Peyer's patch (tissue), 4 donors: ENCODE results near the gene RIC3. TPM values are rescaled to one million over a fixed set of nuclear protein-coding genes. Genes with fewer than 3 reads are reported as not detected.
A peak's percentile ranks its signal among the peaks of the same experiment; 100 is the strongest.

Source experiments
- DNase-seq, 3 donors: peaks; one replicate each; pipeline ENCODE4 v3.0.0-alpha.2; 2017 to 2019
- H3K27ac ChIP-seq, 4 donors: fragments of 200-600 bp; sonication (generic); one replicate each; pipeline ENCODE4 v1.5.1; 2016 to 2019
- H3K27me3 ChIP-seq, 2 donors: fragments of 200-600 bp; sonication (generic); one replicate each; pipeline ENCODE4 v1.5.1; 2019
- H3K36me3 ChIP-seq, 3 donors: fragments of 200-600 bp; sonication (generic); one replicate each; pipeline ENCODE4 v1.5.1; 2016 to 2019
- H3K4me1 ChIP-seq, 4 donors: fragments of 200-600 bp; sonication (generic); one replicate each; pipeline ENCODE4 v1.5.1; 2016 to 2019
- H3K4me3 ChIP-seq, 4 donors: fragments of 200-600 bp; sonication (generic); 1 replicate in 3 of 4; 2 replicates in 1 of 4; pipeline ENCODE4 v1.5.1; 2016 to 2019; ENCODE audit warnings: mild to moderate bottlenecking in 1 of 4
- H3K9me3 ChIP-seq, 4 donors: fragments of 200-600 bp; sonication (generic); one replicate each; pipeline ENCODE4 v1.5.1; 2016 to 2019; ENCODE audit warnings: mild to moderate bottlenecking in 1 of 4
- CTCF ChIP-seq, 6 experiments: fragments of 450-650 bp in 4 of 6; fragments of 200-600 bp in 2 of 6; sonication (generic) in 1 of 6; IDR thresholded peaks; one replicate each; pipeline ENCODE4 v1.5.1; 2017 to 2019; ENCODE audit warnings: antibody characterized with exemption in 6 of 6, mild to moderate bottlenecking in 3 of 6, moderate library complexity in 1 of 6
- POLR2A ChIP-seq, 2 donors: fragments of 450-650 bp; IDR thresholded peaks; one replicate each; pipeline ENCODE4 v1.5.1; 2017; ENCODE audit warnings: antibody characterized with exemption in 2 of 2, mild to moderate bottlenecking in 2 of 2, moderate library complexity in 2 of 2
- total RNA-seq, 4 donors: library from RNA; depleted of rRNA; stranded (reverse); fragments of >200 nt; gene quantifications; one replicate each; pipeline ENCODE4 v1.1.0, GENCODE V29; 2016

The RIC3 gene
- total RNA-seq, 4 donors from 2014 or later: 2.8 to 26.4 (median 4.9) TPM

DNA sequence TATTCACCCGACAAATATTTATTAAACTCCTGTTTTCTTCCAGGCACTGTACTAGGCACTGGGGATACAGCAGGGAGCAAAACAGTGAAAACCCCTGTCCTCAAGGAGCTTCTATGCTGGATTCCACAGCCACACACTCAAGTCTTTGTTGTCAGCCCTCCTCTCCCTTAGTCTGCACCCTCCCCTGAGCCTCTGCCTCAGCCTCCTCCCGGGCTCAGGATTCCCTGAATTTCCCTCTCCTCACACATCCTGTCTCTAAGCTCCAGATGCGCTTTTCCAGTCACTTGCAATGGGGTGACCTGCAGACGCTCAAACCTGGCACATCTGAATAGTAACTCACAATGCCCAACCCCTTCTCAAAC lies 101.3 kb downstream of the RIC3 start:
- H3K4me3 ChIP-seq: no peak overlapping the region

GRCh38 chr11:8066911-8067455 lies 101.8 kb downstream of the RIC3 start:
- Histone ChIP-seq H3K27ac (no peak overlapping the region), H3K27me3 (no peaks in the 10 kb centered on the region), H3K4me1 (peaks cover 0 to 11% (median 3%) of the 10 kb centered on the region in 4 donors), H3K36me3 (no peaks in the 10 kb centered on the region), H3K4me3 (no peak overlapping the region), H3K9me3 (no peaks in the 10 kb centered on the region)
- DNase-seq: no peak
- no peak for TF ChIP-seq CTCF (IDR thresholded peaks at IDR 0.05)
- no peak for TF ChIP-seq POLR2A (IDR thresholded peaks at IDR 0.05)

More for the DNA sequence above, 101.3 kb downstream of the RIC3 start:
- TF ChIP-seq POLR2A (IDR thresholded peaks at IDR 0.05): no peak
- Histone ChIP-seq H3K4me1 (peaks cover 0 to 11% (median 3%) of the 10 kb centered on the region in 4 donors), H3K27ac (no peak overlapping the region), H3K9me3 (no peaks in the 10 kb centered on the region), H3K36me3 (no peaks in the 10 kb centered on the region), H3K27me3 (no peaks in the 10 kb centered on the region)
- no peak for DNase-seq

- Histone ChIP-seq H3K4me1 (peaks cover 0 to 11% (median 3%) of the 10 kb centered on the region in 4 donors), H3K4me3 (no peak overlapping the region), H3K27me3 (no peaks in the 10 kb centered on the region), H3K27ac (no peak overlapping the region), H3K36me3 (no peaks in the 10 kb centered on the region), H3K9me3 (no peaks in the 10 kb centered on the region)
- DNase-seq: no peak
- TF ChIP-seq POLR2A (IDR thresholded peaks at IDR 0.05): no peak
- TF ChIP-seq CTCF (IDR thresholded peaks at IDR 0.05): no peak
Measured at GRCh38 chr11:8066036-8066910, 102.6 kb downstream of the RIC3 start.

GRCh38 chr11:8065031-8065430 lies 103.8 kb downstream of the RIC3 start:
- Histone ChIP-seq H3K36me3 (no peaks in the 10 kb centered on the region), H3K9me3 (no peaks in the 10 kb centered on the region), H3K4me3 (no peak overlapping the region), H3K27ac (no peak overlapping the region), H3K27me3 (no peaks in the 10 kb centered on the region), H3K4me1 (peaks cover 0 to 11% (median 3%) of the 10 kb centered on the region in 4 donors)
- no peak for DNase-seq
- TF ChIP-seq POLR2A (IDR thresholded peaks at IDR 0.05) (no peak), CTCF (IDR thresholded peaks at IDR 0.05) (no peak)

GRCh38 chr11:8063324-8063723 lies 105.5 kb downstream of the RIC3 start:
- H3K9me3 ChIP-seq: no peaks in the 10 kb centered on the region
- H3K27ac ChIP-seq: peak overlapping the region in 1 of 4 donors; percentile 67
- H3K27me3 ChIP-seq: no peaks in the 10 kb centered on the region
- no peaks in the 10 kb centered on the region for H3K36me3 ChIP-seq
- DNase-seq: no peak
- H3K4me3 ChIP-seq: no peak overlapping the region
- H3K4me1 ChIP-seq: peaks cover 0 to 5% (median 0%) of the 10 kb centered on the region in 4 donors
- TF ChIP-seq CTCF (IDR thresholded peaks at IDR 0.05) (no peak), POLR2A (IDR thresholded peaks at IDR 0.05) (no peak)

GRCh38 chr11:8062781-8063257 lies 106.0 kb downstream of the RIC3 start:
- TF ChIP-seq CTCF (IDR thresholded peaks at IDR 0.05) (no peak), POLR2A (IDR thresholded peaks at IDR 0.05) (no peak)
- no peaks in the 10 kb centered on the region for H3K36me3 ChIP-seq
- H3K27me3 ChIP-seq: no peaks in the 10 kb centered on the region
- no peak overlapping the region for H3K4me3 ChIP-seq
- H3K27ac ChIP-seq: peak overlapping the region in 3 of 4 donors; percentile 5 to 67 (median 38)
- peaks cover 0 to 5% (median 0%) of the 10 kb centered on the region in 4 donors for H3K4me1 ChIP-seq
- peak in 1 of 3 donors; percentile 42 for DNase-seq
- H3K9me3 ChIP-seq: no peaks in the 10 kb centered on the region
